Measurements from ENCODE around the gene RBM15B. TPM values are rescaled to one million over a fixed set of nuclear protein-coding genes. Genes with fewer than 3 reads are reported as not detected.

RBM15B gene
- total and polyA plus RNA-seq, 2 experiments from 2014 or later: 16.3 to 57.9 TPM

- Histone ChIP-seq H3K79me2 (replicated peaks; ENCODE audit: insufficient read depth) (no peaks in the 10 kb centered on the region), H3K4me2 (no peak overlapping the region), H3K36me3 (ENCODE audit: insufficient read depth) (peaks cover 3% of the 10 kb centered on the region; the same call in 1 of the 2 replicates), H2AFZ (no peak overlapping the region), H3F3A (replicated peaks; ENCODE audit: low read depth) (no peaks in the 10 kb centered on the region), H3K27ac (ENCODE audit: low read depth) (no peak overlapping the region), H3K4me3 (no peak overlapping the region), H4K20me1 (replicated peaks; ENCODE audit: insufficient read depth) (no peaks in the 10 kb centered on the region), H3K4me1 (ENCODE audit: insufficient read depth) (no peaks in the 10 kb centered on the region), H3K27me3 (ENCODE audit: insufficient read depth) (no peaks in the 10 kb centered on the region), H3K9me2 (ENCODE audit: insufficient read depth) (no peaks in the 10 kb centered on the region)
- Mint-ChIP-seq H3K4me1 (no peaks in the 10 kb centered on the region), H3K27ac (no peak overlapping the region), H3K36me3 (ENCODE audit: low read depth) (peaks cover 16% of the 10 kb centered on the region), H3K9me3 (peaks cover 15% of the 10 kb centered on the region), H3K4me3 (no peak overlapping the region), H3K27me3 (ENCODE audit: insufficient read depth, low read depth, poor library complexity) (peaks cover 1% of the 10 kb centered on the region)
- peak; percentile 85 for ATAC-seq
- peak; percentile 92 for DNase-seq (ENCODE audit: low spot score)
- TF ChIP-seq, protein P1, sequence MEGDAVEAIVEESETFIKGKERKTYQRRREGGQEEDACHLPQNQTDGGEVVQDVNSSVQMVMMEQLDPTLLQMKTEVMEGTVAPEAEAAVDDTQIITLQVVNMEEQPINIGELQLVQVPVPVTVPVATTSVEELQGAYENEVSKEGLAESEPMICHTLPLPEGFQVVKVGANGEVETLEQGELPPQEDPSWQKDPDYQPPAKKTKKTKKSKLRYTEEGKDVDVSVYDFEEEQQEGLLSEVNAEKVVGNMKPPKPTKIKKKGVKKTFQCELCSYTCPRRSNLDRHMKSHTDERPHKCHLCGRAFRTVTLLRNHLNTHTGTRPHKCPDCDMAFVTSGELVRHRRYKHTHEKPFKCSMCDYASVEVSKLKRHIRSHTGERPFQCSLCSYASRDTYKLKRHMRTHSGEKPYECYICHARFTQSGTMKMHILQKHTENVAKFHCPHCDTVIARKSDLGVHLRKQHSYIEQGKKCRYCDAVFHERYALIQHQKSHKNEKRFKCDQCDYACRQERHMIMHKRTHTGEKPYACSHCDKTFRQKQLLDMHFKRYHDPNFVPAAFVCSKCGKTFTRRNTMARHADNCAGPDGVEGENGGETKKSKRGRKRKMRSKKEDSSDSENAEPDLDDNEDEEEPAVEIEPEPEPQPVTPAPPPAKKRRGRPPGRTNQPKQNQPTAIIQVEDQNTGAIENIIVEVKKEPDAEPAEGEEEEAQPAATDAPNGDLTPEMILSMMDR (conservative IDR thresholded peaks at IDR 0.05; ENCODE audit: low read depth in 2 of 2): peak; percentile 76 to 83
- TF ChIP-seq CREB1 (CRISPR knock-in tag; IDR thresholded peaks at IDR 0.05; ENCODE audit: low read depth): no peak
Measured at GRCh38 chr3:51371943-51372557, 19.0 kb upstream of the RBM15B start.

DNA sequence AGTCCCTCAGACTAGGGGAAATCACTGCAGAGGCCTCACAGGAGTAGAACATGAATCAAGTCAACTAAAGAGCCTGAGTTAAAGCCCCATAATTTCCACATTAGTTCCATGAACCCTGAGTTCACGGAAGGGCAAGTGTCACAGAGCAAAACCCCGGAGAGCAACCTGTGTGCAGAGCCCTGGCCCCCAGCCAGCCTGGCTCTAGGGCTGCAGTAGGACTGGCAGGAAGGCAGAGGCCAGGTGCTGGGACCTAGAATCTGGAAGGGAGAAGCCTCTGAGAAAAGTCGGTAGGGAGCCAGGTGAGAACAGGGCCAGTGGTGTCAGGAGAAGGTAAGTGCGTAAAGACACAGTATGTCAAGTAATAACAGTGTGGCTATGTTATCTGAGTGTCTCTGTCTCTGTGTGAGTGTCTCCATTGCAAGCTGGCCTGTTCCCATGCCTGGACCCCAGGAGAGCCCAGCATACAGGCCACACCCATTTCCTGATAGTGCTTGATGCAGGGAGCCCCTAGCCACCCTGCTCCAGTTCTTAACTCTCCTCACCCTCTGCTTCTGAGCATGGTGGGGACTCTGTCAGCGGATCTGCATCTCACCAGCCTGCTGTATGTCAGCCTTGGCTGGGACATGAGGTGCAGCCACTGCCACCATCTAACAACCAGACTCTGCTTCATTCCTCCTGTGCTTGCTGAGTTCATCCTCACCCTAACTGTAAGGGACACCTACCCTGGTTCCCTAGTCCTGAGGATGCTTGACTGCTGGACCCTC lies 17.2 kb upstream of the RBM15B start:
- H3K27me3 ChIP-seq (ENCODE audit: insufficient read depth): no peaks in the 10 kb centered on the region
- ATAC-seq: no peak
- H3K79me2 ChIP-seq (replicated peaks; ENCODE audit: insufficient read depth): no peaks in the 10 kb centered on the region
- 0 out of 3 replicates have a peak, but pooled peaks cover 4% of the 10 kb centered on the region for H3K36me3 Mint-ChIP-seq (ENCODE audit: low read depth)
- no peaks in the 10 kb centered on the region for H3K4me1 Mint-ChIP-seq
- H3K27ac ChIP-seq (ENCODE audit: low read depth): no peak overlapping the region
- no peaks in the 10 kb centered on the region for H3K4me1 ChIP-seq (ENCODE audit: insufficient read depth)
- H3K9me2 ChIP-seq (ENCODE audit: insufficient read depth): no peaks in the 10 kb centered on the region
- H3K4me3 Mint-ChIP-seq: no peak overlapping the region; the same call in 2 of the 3 replicates
- no peak overlapping the region for H3K27ac Mint-ChIP-seq
- H2AFZ ChIP-seq: no peak overlapping the region
- TF ChIP-seq ZNF114 (CRISPR knock-in tag; IDR thresholded peaks at IDR 0.05) (no peak), ZNF462 (CRISPR knock-in tag; IDR thresholded peaks at IDR 0.05) (no peak)
- TF ChIP-seq, protein P1 (conservative IDR thresholded peaks at IDR 0.05; ENCODE audit: low read depth in 2 of 2): no peak
- no peaks in the 10 kb centered on the region; the same call in 2 of the 3 replicates for H3K9me3 Mint-ChIP-seq
- H3K36me3 ChIP-seq (ENCODE audit: insufficient read depth): no peaks in the 10 kb centered on the region
- DNase-seq (ENCODE audit: low spot score): no peak
- peaks cover 1% of the 10 kb centered on the region for H3K27me3 Mint-ChIP-seq (ENCODE audit: insufficient read depth, low read depth, poor library complexity)
- no peaks in the 10 kb centered on the region for H3F3A ChIP-seq (replicated peaks; ENCODE audit: low read depth)
- H4K20me1 ChIP-seq (replicated peaks; ENCODE audit: insufficient read depth): no peaks in the 10 kb centered on the region
- H3K4me3 ChIP-seq: no peak overlapping the region
- no peak overlapping the region for H3K4me2 ChIP-seq
